GM19240 (cell line): ENCODE measurements around the gene NPTN.
"Not testable (repeated sequence)": the region's sequence is repeated elsewhere in the genome, so short reads cannot be mapped to it uniquely, and the experiment has no call there.

Experiments
- DNase-seq: peaks from one replicate; pipeline ENCODE4 v3.0.0; 2011; ENCODE audit warnings: low spot score; ENCODE audit not compliant: insufficient read length

NPTN gene

DNA sequence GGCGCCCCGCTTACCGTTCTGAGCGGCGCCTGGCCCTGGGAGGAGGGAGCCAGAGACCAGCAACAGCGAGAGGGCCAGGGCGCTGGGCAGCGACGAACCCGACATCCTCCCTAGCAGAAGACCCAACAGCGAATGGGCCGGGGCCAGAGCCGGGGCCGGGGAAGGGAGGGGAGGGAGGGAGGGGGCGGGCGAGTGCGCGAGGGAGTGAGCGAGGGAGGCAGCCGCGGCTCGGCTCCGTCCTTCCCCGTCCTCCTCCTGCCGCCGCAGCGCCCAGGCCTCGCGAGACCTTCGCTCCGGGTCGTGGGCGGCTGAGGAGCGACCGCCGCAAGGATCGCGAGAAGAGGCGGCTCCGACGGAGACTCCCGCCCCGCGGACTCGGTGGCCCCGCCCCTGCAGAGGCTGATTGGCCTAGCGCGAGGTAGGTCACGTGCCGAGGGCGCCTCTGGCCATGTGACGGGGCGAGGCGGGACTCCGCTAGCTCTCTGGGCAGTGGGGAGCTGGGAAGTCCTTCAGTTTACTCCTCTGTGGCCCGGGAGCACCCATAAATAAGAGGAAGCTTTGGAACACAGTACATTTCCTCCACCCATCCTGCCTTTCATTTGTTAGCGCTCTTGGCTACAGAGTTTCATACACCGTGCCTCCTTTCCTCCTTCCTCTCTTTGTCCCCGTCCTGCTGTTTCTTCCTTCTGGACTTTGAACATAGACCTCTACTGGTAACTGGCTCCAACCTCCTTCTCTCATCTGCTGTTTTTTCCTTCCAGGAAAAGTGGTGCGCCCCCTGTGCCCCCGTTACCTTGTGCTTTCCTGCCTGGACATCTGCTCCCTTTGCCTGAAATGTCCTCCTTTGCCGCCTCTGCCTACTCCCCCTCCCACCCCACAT is at the start of gene NPTN:
NPTN (minus strand) TSS at position 279 of the 880 bp plus-strand sequence; CDS start at position 105, 174 bp downstream.
- peak; percentile 74 for DNase-seq

DNA sequence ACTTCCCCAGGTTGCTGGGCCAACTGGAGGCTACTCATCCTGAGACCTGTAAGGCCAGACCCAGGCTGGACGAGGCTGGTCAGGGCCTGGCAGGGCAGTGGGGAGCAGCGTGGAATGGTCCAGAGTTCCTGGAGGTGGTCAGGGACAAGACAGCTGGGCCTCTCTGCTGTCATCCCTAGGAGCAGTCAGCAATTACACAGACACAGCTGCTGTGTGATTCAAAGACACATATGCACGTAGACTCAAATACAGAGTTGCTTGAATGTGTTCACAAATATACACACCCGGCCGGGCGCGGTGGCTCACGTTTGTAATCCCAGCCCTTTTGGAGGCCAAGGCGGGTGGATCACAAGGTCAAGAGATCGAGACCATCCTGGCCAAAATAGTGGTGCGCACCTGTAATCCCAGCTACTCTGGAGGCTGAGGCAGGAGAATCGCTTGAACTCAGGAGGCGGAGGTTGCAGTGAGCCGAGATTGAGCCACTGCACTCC is 49.5 kb upstream of the NPTN start:
- DNase-seq: no peak

DNA sequence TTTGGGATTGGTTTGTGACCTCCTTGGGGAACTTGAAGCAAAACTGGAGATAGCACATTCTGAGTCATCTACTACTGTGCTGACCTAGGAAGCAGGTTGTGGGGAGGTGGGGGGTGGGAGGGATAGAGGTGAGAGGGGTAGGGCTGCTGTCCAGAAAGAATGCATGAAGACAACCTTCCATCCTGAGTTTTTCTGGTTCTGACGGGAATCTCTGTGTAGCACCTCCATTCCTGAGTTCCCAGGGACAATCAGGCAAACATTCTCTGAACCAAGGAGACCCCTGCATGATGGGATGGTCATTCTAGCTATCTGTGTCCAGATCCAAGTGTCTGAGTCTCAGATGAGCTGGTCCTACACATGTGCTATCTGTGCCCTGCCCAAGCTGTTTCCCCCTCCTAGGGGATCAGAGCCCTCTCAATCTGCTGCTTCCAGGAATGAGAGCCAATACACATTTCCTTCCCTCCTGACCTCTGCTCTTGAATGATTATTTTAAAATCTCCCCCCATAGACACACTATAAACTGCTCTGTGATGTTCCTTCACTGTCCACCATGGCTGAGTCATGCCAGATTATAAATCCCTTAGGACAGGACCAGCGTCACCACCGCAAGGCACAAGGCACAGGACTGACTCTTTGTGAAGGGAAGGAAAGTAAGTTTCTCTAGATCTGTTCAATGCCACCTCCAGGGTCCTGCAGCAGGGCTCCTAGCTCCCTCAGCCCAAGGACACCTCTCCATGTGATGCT is 48.8 kb upstream of the NPTN start:
- no peak for DNase-seq

DNA sequence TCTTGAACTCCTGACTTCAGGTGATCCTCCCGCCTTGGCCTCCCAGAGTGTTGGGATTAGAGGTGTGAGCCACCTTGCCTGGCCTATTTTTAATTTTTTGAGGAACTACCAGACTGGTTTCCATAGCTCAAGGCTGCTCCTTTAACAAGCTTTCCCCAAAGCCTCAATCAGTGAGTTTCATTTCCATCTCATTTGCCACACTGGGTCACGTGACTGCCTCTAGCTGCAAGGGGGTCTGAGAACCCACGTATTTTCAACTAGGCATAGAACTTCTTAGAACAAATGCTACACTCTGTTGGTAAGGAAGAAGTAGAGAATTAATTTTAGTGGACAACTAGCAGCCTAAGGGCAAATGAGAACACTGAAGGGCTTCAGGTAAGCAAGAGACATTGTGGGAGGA is 47.9 kb upstream of the NPTN start:
- DNase-seq: no peak

DNA sequence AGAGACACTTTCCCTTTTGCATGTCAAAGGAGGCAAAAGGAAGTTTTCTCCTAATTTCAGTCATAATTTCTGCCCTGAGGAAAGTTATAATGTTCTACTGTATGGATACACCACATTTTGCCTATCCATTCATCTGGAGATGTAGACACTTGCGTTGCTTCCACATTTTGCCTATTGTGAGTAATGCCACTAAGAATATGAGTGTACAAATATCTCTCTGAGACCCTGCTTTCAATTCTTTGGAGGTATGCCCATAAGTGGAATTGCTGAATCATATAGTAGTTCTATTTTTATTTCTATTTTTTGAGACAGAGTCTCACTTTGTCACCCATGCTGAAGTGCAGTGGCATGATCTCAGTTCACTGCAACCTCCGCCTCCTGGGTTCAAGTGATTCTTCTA is 47.4 kb upstream of the NPTN start:
- DNase-seq: no peak

DNA sequence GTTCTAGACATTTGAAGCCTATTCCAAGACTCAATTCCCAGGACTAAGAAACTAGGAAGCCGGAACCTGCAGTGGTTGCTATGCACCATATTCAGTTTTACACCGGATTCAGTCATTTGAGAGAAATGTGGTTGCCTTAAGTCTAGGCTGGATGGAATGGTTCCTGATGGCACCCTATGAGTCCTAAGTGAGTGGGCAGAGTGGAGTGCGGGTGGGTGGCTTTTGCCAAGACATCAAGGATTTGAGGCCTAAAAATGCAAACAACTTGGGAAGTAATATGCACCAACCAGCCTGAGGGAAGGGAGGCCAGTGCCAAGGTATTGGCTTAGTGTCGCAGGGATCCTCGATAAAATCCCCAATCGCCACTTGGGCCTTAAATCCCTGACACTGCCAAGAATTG is 46.8 kb upstream of the NPTN start:
- DNase-seq: no peak

DNA sequence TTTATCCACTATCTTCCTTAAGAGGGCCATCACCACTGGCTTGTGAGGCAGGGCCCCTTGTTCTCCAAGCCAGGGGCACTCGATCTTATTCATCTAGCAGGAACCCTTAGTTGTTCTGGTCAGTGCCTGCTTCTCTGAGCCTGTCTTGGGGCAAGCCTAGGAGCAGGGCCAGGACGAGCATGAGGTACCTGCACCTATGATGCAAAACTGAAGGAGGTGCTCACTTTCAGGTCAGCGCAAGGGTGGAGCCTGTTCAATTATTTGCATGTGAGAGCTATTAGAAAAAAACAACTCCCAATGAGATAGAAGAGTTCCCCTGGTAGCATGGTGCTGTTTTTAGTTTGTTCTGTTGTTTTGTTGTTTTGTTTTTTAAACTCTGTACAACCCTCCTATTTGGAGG is 46.0 kb upstream of the NPTN start:
- no peak for DNase-seq

DNA sequence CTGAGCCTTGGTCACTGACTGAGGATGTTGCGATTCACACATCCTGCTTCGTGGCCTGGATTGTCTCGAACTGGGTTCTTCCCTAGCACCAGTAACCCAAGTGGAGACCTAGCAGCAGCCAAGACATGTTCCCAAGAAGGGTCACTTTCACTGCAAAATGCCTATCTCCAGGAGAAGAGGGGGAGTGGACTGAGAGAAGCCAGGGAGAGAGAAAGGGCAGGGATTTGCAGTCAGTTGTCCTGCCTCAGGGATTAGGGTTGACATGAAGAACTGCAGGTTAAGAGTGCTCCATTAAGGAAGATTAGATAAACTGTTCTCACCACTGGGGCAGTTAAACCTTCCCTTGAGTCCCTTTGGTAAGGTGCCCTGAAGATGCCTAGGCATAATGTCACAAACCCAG is 45.3 kb upstream of the NPTN start:
- DNase-seq: no peak

DNA sequence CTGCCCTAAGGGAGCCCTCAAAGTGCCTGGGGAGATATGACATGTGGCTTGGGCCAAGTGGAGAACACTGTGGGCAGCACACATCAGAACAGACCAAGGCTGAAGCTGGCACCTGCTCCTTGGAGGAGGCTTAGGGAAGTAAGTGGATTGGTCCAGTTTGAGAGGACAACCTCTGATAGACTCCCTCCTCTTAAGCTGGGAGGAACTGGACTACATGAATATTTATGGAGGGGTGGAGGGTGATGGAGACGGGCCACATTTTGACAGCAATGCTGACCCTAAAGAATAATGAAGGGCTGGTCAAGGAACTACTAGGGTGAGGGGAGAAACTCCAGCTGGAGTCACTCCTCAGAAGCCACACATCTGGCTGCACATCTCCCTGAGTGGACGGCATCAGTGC is 44.5 kb upstream of the NPTN start:
- DNase-seq: no peak

DNA sequence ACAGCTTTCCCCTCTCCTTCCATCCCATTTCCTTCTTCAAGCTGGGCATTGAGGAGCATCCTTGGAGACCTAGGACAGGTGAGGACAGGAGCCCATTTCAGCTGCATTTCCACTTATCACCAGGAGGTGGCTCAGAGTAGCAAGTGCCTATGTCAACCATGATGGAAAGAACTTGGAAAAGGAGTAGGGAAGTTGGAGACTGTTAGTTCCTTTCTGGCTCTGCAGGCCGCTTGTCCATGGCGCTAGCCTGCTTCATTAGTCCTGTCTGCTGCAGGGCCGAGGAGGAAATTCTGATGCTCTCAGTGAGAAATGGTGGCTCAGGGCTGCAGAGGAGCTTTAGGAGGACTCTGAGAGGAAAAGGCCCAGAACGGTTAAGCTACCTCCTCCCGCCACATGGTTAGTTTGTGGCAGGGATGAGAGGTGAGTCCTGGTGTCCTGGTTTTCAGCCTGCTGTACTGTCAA is 44.0 kb upstream of the NPTN start:
- DNase-seq: peak; percentile 50

DNA sequence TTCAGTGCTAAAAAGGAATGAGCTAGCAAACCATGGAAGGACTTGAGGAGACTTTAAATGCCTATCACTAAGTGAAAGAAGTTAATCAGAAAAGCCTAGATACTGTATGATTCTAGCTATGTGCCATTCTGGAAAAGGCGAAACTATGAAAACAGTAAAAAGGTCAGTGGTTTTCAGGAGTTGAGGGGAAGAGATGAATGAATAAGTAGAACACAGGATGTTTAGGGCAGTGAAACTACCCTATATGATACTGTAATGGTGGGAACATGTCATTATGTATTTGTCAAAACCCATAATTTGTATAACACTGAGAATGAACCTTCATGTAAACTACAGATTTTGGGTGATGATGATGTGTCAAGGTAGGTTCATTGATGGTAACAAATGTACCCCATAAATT is 41.4 kb upstream of the NPTN start:
- DNase-seq: no peak

DNA sequence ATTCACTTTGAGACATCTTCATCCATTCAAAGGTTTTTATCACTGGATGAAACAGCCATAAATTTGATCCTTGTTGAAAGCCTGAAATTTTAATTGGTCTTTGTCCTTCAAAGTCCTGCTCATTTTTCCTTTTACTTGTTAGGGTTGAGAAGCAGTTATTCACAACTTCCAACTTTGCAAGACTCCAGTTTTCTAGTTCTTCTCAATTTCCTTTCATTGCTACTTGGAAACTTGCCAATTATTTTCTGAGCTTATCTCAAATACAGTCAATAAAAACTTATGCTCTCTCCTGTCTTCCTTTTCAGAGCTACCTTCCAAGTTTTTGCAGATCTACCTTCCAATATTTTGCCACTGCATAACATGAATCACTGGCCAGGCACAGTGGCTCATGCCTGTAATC is 27.3 kb upstream of the NPTN start:
- DNase-seq: no peak

DNA sequence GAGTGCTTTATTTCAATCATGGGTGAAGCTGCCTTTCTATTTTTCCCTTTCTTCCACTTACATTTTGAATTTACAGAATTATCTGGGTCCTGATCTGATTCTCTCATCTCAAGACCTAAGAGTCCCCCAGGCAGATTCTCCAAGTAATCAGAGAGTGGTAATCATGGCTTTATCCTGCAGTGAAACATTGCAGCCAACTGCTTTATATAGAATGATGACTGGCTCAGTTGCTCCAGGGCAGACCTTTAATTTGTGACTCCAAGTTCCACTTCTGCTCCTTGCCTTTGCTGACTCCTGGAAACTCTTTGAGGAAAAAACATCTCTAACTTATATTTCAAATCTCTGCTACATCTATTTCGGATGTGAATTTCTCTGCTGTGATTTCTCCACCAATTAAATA is 25.5 kb upstream of the NPTN start:
- DNase-seq: no peak

DNA sequence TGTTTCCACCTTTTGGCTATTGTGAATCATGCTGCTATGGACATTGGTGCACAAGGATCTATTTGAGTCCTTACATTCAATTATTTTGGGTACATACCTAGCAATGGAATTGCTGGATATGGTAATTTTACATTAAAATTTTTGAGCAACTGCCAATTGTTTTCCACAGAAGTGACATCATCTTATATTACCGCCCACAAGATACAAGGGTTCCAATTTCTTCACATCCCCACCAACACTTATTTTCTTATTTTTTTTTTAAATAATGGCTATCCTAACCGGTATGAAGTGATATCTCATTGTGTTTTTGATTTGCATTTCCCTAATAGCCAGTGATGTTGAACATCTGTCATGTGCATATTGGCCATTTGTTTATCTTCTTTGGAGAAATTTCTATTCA is 22.5 kb upstream of the NPTN start:
- no peak for DNase-seq

DNA sequence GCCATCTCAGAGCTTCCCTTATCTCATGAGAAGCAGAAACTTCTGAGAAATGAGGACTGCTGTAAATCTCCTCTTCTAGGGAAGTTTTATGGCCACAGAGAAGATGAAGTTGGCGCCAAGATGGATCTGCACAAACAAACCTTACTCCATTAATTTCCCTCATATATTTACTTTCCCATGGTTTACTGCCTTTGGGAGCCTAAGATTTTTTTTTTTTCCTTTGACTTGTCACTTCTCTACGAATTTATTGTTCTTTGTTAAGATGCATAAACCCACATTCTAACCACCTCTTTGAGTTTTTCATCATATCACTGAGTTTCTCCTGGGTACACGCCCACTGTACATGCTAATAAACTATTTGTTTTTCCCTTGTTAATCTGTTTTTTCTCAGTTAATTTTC is 21.5 kb upstream of the NPTN start:
- DNase-seq: no peak

DNA sequence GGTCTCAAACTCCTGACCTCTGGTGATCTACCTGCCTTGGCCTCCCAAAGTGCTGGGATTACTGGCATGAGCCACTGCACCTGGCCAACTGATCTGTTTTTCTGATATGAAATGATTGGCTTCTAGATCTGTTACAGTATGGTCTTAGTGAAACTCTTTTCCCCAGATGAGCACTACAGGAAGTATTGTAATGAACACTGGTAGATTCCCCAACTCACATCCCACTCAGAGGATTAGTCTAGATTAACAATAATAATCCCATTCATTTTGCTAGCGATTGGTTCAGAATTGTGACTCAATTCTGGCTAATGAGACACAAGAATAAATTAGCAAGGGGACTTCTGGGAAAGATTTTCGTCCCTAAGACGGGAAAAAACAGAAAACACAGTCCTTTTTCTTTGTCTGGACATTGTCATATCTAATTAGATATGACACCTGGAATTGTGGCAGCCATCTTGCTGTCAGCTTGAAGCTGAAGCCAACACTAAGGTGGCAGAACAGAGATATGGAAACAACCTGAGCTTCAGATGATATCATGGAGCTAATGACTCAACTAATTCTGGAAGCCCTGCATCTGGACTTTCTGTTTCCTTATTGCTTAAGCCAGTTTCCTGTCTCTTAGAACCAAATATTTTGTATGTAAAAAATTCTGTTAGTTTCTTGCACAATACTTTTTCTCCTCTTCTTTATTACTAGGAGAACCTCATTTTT is 17.4 kb upstream of the NPTN start:
- peak; percentile 11 for DNase-seq

DNA sequence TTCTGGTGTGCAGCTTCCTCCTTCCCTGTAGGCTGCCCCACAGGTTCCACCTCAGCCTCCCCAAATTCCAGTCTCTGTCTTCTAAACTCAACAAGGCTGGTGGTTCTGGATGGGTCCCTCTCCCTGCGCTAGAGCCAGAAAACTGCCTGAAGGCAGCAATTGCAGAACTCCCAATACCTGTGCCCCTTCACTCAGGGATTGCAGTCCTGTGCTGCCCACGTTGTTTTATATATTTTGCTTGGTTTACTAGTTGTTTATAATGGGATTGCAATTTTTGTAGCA is 14.8 kb upstream of the NPTN start:
- no peak for DNase-seq

DNA sequence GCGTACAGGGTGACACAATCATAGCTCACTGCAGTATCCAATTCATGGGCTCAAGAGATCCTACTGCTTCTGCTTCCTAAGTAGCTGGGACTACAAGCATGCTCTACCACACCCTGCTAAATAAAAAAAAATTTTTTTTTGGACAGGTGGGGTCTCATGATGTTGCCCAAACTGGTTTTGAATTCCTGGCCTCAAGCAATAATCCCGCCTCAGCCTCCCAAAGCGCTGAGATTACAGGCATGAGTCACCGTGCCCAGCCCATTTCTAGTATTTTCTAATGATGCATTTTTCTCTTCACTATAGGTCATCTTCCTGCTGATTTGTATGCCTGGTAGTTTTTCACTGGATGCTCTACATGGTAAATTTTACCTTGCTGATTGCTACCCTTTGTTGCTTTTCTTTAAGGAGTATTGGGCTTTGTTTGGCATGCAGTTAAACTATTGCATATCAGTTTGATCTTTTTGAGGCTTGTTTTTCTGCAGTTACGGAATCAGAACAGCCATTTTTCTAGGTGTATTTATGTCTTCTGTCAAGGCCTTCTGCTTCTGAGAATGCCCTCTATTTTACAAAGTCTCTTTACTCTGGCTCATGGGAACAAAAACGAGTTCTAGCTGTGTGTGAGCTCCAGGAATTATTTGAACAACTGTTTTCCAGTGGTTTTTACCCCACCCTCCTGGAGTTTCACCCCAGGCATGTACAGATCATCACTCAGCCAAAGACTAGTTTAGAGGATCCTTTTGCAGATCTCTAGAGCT is 14.2 kb upstream of the NPTN start:
- DNase-seq: no peak

DNA sequence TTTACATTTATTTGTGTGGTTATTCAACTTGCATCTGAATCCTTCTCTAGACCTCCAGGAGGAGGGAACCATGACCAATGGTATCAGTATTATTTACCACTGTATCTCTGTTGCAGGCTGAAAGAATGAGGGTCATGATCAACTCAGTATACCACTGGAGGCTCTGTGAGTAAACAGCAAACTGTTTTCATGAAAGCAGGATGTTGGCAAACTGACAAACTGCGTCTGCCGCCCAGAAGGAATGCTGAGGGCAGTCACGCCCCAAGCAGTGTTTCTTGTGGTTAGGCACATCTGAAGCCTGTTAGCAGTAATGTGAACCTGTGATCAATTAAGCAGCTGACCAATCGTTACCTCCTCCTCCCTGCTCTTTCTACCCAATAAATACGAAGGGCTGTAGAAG is 6.3 kb upstream of the NPTN start:
- DNase-seq: not testable (repeated sequence)

DNA sequence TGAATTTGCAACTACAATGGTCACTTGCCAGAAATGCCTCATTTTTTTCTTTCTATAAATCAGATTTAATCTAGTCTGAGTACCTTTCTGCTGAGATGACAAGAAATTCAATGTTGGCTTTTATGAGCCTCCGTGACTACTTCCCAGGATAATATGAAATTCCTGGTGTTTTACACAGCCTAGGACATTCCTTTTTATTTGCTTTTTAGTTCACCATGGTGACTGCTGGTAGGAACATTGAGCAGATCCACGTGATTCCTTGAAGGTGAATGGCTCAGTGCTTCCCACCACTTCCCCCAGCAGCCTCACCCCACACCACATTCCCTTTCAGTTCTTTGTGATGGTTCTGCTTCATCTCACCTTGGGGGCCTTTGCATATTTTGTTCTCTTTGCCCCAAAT is 4.3 kb upstream of the NPTN start:
- DNase-seq: no peak

DNA sequence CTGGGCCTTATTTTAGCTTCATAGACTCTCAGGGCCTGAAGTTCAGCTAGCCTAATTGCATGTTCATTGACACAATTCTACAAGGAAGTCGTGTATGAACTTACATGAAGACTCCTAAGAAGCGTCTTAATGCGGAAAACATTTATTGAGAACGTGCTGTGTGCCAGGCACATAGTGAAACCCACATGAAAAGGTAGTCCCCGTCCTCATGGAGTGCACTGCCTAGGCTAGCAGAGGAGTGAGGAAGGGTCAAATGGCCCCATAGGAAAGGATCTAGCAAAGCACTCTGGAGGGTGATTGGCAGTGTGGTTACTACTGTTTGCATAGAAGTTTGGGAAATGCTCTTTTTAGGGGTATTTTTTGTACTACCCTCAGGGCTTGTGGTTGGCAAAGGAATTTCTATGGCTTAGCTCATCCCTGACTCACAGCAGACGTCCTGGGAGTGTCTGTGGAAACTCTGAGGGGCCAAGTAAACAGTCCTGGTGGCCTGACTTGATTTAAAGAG is 854 bp upstream of the NPTN start:
- no peak for DNase-seq
